GM21423 (cell line): ENCODE measurements around the gene MYLK.

Source experiments
- ATAC-seq: cut with Tn5 transposase; IDR thresholded peaks from one replicate; pipeline ENCODE4 v1.9.1; 2021; ENCODE audit warnings: mild to moderate bottlenecking, moderate library complexity; ENCODE audit not compliant: unreplicated experiment

Gene MYLK

GRCh38 chr3:123795471-123796251 lies 88.5 kb downstream of the MYLK start:
- no peak for ATAC-seq

GRCh38 chr3:123793425-123793824 lies 90.7 kb downstream of the MYLK start:
- ATAC-seq, result no peak

- ATAC-seq, result no peak
Observed at GRCh38 chr3:123792473-123793201, 91.5 kb downstream of the MYLK start.

GRCh38 chr3:123791898-123792297 lies 92.2 kb downstream of the MYLK start:
- no peak for ATAC-seq

- no peak for ATAC-seq
Observed at GRCh38 chr3:123791417-123791816, 92.7 kb downstream of the MYLK start.

GRCh38 chr3:123791073-123791370 lies 93.1 kb downstream of the MYLK start:
- ATAC-seq, result no peak

GRCh38 chr3:123790254-123791072 lies 93.7 kb downstream of the MYLK start:
- no peak for ATAC-seq

GRCh38 chr3:123789760-123790159 lies 94.4 kb downstream of the MYLK start:
- ATAC-seq, result no peak

GRCh38 chr3:123789160-123789559 lies 95.0 kb downstream of the MYLK start:
- ATAC-seq, result no peak

GRCh38 chr3:123788710-123789109 lies 95.4 kb downstream of the MYLK start:
- no peak for ATAC-seq

- ATAC-seq, result no peak
Observed at GRCh38 chr3:123787133-123787532, 97.0 kb downstream of the MYLK start.

- no peak for ATAC-seq
Observed at GRCh38 chr3:123785602-123786001, 98.5 kb downstream of the MYLK start.

GRCh38 chr3:123783811-123784210 lies 100.3 kb downstream of the MYLK start:
- no peak for ATAC-seq

GRCh38 chr3:123783050-123783689 lies 101.0 kb downstream of the MYLK start:
- ATAC-seq, result no peak

- no peak for ATAC-seq
Observed at GRCh38 chr3:123782488-123782887, 101.6 kb downstream of the MYLK start.

- ATAC-seq, result no peak
Observed at GRCh38 chr3:123781571-123782275, 102.4 kb downstream of the MYLK start.

- ATAC-seq, result no peak
Observed at GRCh38 chr3:123781138-123781537, 103.0 kb downstream of the MYLK start.

GRCh38 chr3:123780656-123781055 lies 103.5 kb downstream of the MYLK start:
- ATAC-seq, result no peak

- no peak for ATAC-seq
Observed at GRCh38 chr3:123779655-123780231, 104.4 kb downstream of the MYLK start.

- ATAC-seq, result no peak
Observed at GRCh38 chr3:123778991-123779622, 105.0 kb downstream of the MYLK start.
